Germinal center (tissue), 1 donor: ENCODE measurements around the gene CNIH3.
A peak's percentile ranks its signal among the peaks of the same experiment; 100 is the strongest.
"Not testable (repeated sequence)": the region's sequence is repeated elsewhere in the genome, so short reads cannot be mapped to it uniquely, and the experiment has no call there.

Source experiments
- DNase-seq: peaks from one replicate; pipeline ENCODE4 v3.0.0; 2012; ENCODE audit warnings: mixed read lengths, low spot score

The CNIH3 gene

DNA sequence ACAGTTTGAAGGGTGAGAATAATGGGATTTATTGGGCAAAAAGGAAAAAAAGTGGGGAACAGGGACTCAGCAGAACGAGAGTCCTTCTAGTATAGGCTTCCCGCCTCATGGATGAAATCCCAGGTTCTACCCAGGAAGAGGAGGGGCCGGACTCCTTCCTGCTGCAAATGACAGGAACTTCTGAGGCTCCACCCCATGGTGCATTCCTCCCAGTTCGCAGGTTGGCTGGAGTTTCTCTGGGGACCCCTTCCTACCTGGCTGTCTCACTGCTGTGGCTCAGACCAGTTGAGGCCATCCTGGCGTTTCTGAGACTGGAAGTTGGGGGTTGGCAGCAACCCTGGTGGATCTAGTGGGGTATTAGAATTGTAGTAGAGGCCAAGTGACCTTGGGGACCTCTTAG, 27.5 kb downstream of the CNIH3 start:
- DNase-seq, result no peak

DNA sequence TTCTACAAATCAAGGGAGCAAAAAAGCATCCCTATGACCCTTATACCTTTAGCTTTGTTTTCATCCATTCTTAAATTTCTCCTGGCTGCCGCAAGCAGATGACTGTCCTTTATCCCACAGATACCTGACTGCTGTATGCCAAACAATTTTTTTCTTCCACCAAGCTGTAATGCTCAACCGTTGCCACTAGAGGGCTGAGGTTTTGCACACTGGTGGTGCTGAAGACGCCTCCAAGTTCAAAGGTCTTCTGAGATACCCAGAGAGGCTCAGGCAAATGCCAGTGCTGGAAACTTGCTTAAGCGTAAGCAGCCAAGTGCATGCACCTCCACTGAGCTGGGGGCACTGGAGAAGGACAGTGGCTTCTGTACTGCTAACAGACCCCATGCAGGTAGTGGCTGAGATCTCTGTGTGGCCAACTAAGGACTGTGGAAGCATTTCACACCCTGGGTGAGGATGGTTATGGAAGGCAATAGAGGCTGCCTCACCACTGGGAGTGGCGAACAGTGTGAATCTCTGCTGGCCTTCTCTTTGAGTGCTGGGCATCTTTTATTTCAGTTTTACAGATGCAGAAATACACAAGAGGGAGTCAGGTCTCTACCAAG, 28.5 kb downstream of the CNIH3 start:
- peak; percentile 56 for DNase-seq

DNA sequence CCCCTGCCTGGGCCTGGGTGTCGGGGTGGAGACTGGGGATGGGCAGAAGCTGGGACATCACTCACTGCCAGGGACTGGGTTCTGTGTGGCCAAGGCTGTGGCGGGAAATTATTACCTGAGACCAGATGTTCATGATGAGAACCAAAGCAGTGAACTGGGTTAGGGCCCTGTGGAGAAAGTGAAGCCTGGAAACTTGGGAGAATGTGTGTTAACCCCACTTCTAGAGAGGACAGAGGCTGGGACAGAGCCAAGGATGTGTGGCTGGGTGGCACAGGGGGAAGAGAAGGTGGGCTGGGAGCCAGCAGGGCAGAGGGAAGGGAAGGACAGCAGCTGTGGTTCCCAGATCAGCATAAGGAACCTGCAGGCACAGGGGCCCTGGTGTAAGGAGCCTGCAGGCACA, 31.3 kb downstream of the CNIH3 start:
- DNase-seq, result no peak

DNA sequence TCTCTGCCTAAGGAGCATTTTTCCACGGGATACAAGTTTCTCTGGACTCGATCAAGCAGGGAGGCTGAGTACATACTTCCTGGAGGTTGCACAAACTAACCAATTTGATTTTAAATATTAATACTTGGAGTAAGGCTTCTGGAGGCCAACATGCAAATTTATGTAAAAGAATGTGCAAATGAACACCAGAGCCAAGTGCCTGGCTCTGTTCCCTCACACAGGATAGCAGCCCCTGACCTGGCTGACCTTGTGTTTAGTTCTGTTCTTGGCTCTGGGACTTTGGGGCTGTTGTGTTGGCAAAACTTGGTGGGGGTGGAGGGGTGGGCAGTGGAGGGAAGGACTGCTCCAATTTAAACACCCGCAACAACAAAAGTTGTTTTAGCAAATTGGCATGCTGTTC, 34.2 kb downstream of the CNIH3 start:
- no peak for DNase-seq

DNA sequence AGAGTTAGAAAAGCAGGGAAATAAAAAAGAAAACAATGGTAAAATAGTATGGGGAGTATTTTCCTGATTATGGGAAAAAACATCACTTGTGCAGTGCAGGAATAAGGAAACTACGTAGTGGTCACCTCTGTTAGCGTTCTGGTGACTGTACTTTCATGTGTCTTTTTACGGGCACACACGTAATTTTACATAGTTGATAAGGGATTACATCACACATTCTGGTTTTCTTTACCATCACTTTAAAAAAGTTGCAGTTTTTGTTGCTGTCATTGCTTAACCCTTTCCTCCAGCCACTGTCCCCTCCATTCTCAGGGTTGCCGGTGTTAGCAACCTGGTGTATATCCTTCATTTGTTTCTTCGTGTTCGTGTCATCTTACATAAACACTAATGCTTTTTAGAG, 35.1 kb downstream of the CNIH3 start:
- DNase-seq, result no peak

DNA sequence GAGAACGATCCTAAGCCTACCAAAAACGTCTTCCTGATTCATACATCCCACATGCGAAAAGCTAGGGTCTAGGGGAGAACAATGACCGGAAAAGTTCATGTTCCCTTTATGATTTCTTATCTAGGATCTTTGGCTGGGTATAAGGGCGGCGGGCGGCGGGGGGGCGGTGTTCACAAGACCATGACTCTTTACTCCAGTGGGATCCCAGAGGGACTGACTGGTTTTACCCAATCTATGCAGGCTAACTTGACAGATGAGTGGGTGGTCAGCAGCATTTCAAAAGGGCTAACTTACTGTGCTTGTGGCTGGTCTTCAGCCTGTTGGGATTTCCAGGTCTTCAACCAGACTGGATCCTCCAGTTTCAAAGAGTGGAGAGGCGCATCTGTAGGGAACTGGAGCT, 40.3 kb downstream of the CNIH3 start:
- DNase-seq, result no peak

DNA sequence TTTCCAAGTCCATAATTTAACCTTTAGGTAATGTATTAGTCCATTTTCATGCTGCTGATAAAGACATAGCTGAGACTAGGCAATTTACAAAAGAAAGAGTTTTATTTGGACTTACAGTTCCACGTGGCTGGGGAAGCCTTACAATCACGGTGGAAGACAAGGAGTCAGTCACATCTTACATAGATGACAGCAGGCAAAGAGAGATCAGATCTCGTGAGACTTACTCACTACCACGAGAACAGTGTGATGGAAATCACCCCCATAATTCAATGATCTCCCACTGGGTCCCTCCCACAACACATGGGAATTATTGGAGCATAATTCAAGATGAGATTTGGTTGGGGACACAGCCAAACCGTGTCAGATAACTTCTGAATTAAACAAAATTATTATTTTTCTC, 44.0 kb downstream of the CNIH3 start:
- no peak for DNase-seq

DNA sequence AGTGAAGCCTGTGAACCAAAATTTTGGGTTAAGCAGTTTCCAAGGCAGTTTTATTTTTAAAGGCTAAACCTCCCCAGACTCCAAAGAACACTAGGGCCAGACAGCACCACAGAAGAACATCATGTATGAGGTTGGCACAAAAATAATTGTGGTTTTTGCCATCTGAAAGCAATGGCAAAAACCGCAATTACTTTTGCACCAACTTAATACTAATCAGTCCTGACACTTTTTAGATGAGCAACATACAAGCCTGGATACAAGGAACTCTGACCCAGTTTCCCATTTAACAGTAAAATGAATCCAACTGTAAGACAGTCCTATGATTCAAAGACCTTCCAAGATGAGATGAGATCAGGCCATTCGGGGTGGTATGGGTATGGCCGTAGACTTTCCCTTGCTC, 46.8 kb downstream of the CNIH3 start:
- DNase-seq, result no peak

DNA sequence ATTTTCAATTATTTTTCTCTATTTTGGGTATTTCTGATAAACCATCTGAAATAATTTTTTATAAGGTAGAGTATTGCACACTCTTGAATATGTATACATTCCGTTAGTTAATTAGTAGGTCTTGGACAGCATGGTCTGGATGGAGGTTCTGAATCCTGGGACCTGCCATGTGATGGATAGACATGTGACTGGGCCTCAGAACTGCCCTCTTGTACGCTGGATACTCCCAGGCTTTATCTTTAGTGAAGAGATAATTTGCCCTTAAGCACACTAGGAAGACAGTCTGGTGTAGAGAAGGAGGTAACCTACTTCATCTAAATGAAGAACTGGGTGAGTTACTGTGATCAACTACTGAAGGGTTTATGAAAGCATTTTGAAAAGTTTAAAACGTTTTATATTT, 48.9 kb downstream of the CNIH3 start:
- no peak for DNase-seq

DNA sequence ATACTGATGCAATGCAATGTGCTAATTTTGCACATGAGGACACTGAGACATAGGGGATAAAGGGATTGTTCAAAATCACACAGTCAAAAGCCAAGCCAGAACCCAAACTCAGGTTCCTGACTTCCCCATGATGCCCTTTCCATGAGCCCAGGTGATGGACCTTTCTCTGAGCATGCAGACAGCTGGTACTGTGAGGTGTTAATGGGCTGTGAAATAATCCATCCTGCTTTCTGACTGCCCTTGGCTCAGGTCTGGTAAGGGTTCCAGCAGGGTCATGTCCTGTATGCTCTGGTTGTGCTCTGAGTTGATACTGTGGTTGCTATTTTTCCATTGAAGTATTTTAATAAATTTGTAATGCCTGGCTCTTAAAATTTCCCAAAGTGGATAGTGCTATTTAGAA, 50.0 kb downstream of the CNIH3 start:
- DNase-seq, result no peak

DNA sequence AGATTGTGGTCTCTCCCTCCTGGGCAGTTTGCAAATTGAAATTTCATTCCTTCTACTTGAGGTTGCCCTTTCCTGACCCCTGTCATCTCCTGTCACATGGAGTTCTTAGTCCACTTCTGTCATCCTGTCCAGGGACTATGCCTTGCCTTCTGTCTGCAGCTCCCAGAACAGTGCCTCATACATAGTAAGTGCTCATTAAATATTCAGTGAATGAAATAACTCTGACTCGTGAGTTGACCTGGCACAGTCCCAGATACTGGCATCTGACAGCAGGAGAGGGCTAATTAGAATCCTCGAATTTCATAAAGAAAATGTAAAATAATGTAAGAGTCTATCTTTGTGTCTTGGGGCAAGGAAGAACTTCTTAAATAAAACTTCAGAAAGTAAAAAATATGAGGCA, 50.8 kb downstream of the CNIH3 start:
- DNase-seq, result no peak

DNA sequence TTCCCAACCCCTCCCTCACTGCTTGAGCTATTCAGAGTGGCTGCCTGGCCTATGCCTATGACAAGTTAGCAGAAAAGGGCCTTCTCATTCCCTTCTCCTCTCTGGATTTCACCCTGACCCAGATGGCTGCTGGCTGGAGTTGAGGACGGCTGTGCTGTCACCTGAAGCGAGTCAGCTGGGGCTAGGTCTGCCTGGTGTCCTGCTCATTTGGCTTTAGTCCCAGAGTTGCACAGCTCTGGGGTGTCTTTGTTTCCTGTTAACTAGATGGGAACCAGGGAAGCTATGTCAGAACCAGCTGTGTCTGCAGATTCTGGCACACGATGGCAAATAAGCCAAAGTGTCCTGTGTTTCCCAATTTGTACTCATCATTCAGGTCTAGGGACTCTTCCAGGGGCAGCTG, 52.9 kb downstream of the CNIH3 start:
- no peak for DNase-seq

DNA sequence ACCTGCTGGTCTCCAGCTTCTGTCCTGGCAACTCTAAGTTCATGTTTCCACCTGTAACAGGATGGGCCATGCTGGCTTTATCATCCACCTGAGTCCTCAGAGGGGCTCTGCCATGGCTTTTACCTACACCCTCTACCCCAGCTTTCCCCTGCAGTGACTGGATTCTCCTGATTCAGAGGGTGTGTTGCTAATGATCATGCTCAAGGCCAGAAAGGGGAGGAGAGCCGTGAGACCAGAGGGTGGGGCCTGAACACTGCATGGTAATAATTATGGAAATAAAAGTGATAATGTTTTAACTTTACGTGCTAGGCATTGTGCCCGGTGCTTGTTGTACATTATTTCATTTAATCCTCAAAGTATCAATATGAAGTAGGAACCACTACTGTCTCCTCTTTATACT, 53.3 kb downstream of the CNIH3 start:
- DNase-seq, result no peak

DNA sequence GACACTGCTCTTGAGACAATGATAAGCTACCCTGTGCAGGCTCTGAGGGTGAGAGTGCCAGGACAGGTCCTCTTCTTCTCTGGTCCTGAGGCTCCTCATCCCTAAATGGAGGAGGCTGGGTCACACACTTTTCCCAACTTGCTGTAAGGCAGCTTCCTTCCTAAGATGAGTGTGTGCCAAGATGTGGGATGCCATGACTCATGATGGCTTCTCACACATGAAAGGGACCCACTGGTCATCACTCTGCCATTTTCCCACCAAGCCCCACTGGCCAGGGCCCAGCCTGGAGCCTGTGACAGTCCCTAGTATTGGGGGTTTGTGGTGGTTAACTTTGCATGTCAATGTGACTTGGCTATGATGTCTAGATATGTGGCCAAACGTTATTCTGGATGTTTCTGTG, 54.4 kb downstream of the CNIH3 start:
- no peak for DNase-seq

DNA sequence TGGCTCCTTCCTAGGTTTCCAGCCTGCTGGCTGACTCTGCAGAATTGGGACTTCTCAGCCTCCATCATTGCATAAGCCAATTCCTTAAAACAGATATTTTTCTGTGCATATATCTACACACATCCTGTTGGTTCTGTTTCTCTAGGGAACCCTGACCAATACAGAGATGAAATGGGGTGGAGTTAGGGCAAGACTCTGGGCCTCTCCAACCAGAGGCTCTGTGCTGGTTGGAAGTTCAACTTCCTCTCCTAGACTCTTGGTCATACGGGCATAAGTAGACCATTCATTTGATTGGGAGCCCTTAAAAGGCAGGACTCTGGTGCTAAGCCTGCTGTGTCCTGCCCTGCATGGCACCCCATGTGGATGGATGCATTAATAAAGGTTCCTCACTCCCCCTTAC, 55.0 kb downstream of the CNIH3 start:
- DNase-seq, result no peak

DNA sequence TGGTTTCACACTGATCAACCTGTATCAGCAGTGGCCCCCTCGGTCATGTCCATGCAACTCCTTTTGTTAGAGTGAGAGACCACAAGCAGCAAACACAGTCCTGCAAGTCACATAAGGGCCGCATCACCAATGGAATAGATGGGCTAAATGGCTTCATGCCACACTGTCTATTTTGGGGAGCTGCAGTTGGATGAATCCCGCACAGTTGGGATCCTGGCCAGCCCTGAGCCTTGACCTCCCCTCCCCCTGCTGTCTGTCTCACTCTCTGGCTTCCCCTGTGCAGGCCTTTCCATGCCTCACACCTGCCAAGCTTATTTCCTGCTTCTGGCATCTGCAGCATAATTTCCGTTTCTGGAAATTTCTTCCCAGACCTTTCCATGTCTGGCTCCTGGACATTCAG, 57.0 kb downstream of the CNIH3 start:
- no peak for DNase-seq

DNA sequence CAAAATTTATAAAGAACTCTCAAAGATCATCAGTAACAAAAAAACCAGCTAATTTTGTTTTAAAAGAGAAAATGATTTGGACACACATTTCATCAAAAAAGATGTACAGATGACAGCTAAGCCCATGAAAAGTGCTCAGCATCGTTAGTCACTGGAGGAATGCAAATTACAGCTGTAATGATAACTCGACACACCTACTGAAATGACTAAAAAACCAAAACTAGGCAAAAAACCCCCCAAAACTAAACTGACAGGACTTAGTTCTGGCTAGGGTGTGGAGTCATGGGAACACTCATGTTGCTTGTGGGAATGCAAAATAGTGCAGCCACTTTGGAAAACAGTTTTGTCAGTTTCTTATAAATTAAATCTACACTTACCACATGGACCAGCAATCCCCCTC, 59.5 kb downstream of the CNIH3 start:
- DNase-seq, result no peak

DNA sequence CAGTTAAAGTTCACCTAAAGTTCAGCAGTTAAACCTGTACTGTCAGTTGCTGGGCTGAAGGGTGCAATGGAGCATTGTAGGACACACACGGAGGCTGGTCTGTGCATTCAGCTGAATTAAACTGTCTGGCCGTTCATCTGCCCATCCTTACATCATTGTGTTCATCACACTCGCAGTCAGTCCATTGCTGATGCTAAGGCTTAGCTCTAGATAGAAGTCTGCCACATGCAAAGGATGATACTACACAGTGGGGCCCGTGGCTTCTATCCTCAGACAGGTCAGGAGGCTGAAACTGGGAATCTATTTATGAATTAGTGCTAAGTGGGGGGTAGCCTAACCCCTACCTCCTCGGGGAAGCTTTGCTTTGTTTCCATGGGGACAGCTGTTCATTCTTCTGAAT, 60.4 kb downstream of the CNIH3 start:
- no peak for DNase-seq

DNA sequence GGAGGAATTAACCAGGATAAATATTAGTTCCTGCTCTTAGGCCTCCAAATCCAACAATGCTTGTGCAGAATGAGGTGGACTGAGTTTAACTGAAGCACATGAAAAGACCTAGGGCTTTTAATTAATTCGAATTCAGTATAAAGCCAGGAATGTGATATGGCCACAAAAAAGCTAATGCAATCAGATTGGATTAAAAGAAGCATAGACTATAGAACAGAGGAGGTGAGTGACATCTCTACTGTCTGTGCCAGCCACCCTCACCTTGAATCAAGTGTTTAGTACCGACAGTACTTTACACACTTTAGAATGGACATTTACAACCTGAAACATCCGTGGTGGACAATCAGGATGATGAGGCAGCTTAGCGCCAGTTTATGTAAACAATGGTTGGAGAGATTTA, 62.1 kb downstream of the CNIH3 start:
- no peak for DNase-seq

DNA sequence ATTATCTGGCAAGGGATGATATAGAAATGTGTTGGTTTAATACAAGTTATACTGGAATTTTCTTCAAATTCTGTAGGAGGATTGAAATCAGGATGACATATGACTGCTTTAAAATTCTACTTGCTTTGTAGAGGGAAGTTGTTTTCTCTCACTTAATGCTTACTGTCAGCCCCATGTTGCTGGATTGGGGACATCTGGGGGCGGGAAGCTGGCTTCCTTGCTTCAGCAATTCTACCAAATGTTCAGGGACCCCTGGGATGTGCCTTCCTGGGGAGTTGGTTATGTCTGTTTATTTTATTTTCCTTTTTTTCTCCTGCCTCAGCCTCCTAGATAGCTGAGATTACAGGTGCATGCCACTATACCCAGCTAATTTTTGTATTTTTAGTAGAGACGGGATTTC, 63.5 kb downstream of the CNIH3 start:
- DNase-seq, result no peak

DNA sequence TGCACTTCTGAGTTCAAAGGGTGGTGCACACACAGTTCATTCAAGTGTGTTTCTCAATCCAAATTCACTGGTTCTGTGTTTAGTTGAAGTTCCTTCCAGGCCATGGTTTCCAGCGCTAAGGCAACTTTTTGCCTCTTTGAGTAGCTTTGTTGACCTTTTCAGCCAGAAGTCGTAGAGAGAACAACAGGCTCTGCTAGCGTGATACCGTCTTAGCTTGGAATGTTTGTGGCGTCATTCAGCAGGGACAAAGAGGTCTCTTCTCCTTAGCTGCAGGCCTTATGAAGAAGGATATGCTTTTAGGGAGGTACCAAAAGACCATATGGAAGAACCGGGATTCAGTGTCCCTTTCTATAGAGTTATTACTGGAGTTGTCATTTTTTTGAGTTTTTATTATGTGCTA, 65.7 kb downstream of the CNIH3 start:
- DNase-seq, result no peak

DNA sequence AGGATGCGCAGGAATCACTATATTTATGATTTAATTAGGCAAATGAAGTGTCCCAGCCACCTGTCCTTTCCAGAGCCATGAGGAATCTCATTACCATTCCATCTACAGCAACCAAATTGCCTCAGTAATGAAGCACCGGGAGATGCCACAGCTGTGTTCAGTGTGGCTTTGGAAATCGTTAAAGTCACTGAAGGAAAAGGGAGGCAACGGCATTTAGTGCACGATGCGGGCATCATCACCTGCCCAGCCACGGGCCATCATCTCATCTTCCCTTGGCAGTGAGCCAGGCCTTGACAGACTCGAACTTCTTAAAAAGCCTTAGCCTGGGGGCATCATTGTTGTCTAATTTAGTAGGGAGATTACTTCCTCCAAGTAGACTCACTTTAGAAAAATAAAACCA, 67.8 kb downstream of the CNIH3 start:
- DNase-seq, result no peak

DNA sequence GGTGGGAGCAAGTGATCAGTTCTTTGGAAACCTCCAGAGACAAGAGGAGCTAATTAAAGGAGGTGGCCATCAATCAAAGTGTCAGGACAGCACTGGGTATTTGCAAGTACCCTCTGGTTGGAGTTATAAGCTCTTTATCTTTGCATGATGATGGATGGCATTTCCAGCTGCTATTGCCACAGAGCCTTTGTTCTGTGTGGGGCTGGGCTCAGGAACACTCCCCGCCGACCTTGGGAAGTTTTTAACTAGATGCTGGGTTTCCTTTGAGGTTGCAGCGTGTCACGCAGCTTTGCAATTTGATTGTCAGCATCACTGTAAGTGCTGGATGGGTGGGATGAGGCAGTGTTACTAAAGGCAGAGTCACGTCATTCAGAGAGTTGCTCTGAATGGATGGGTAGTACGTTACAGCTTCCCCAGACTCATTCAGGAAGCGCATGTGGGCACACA, 68.9 kb downstream of the CNIH3 start:
- no peak for DNase-seq

DNA sequence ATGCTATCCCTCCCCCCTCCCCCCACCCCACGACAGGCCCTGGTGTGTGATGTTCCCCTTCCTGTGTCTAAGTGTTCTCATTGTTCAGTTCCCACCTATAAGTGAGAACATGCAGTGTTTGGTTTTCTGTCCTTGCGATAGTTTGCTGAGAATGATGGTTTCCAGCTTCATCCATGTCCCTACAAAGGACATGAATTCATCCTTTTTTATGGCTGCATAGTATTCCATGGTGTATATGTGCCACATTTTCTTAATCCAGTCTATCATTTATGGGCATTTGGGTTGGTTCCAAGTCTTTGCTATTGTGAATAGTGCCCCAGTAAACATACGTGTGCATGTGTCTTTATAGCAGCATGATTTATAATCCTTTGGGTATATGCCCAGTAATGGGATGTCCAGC, 70.0 kb downstream of the CNIH3 start:
- not testable (repeated sequence) for DNase-seq

DNA sequence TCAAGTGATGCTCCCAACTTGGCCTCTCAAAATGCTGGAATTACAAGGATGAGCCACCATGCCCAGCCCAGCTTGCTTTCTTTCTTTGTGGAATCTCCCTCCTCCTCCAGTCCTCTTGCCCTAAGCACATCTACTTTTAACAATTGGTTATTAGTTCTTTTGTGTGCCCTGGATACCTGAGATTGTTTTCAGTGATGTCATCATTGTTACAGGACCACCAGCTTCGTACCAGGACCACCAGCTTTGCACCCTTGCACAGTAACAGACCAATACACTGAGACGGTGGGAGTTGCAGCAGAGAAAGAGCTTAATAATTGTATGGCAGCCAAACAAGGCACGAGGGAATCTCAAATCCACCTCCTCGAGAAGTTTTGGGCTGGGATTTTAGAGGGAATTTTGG, 71.3 kb downstream of the CNIH3 start:
- DNase-seq, result no peak
